ENCODE measurements around the gene MID1IP1. TPM values are rescaled to one million over a fixed set of nuclear protein-coding genes. Genes with fewer than 3 reads are reported as not detected.

The MID1IP1 gene
- 10 to 100 TPM; 63.5 to 67.5 TPM for total RNA-seq

- ChIA-PET POLR2A (interaction anchor here (0.6 to 1.7 kb wide), 5 partner anchors 9 to 76 kb away, joined by 3 to 6 read pairs (median 3); no protein-coding TSS in a partner anchor), CTCF (interaction anchor here (0.8 to 2.5 kb wide), 4 partner anchors 10 to 186 kb away, joined by 3 to 6 read pairs (median 3); no protein-coding TSS in a partner anchor)
- Mint-ChIP-seq H3K36me3 (ENCODE audit: low read depth) (peaks cover 26% of the 10 kb centered on the region), H3K27ac (peak within 1 kb of the TSS; percentile 97), H3K4me3 (peak within 1 kb of the TSS; percentile 94), H3K4me1 (ENCODE audit: low read depth) (peaks cover 11% of the 10 kb centered on the region), H3K27me3 (ENCODE audit: low read depth) (no peaks in the 10 kb centered on the region), H3K9me3 (ENCODE audit: insufficient read depth) (no peaks in the 10 kb centered on the region)
- ATAC-seq (peak; percentile 67), DNase-seq (peak; percentile 89)
Observed at GRCh38 chrX:38800981-38801845, at the start of gene MID1IP1. Gene MID1IP1 (plus strand): TSS chrX:38801459. CDS start chrX:38804947, 3,488 bp downstream.

- H3K9me3 Mint-ChIP-seq (ENCODE audit: insufficient read depth): no peaks in the 10 kb centered on the region
- no peaks in the 10 kb centered on the region for H3K36me3 Mint-ChIP-seq (ENCODE audit: low read depth)
- H3K27ac Mint-ChIP-seq: no peak overlapping the region
- POLR2A ChIA-PET: no interaction called here
- no peaks in the 10 kb centered on the region for H3K4me1 Mint-ChIP-seq (ENCODE audit: low read depth)
- H3K4me3 Mint-ChIP-seq: no peak overlapping the region
- no peak for ATAC-seq
- CTCF ChIA-PET: interaction anchor here (0.7 to 1.4 kb wide), 5 partner anchors 12 to 398 kb away, joined by 3 to 4 read pairs (median 3); no protein-coding TSS in a partner anchor
- DNase-seq: peak; percentile 37
- no peaks in the 10 kb centered on the region for H3K27me3 Mint-ChIP-seq (ENCODE audit: low read depth)
Observed at GRCh38 chrX:38754102-38754790, 47.0 kb upstream of the MID1IP1 start.

GRCh38 chrX:38754818-38755718 lies 46.2 kb upstream of the MID1IP1 start:
- ATAC-seq (no peak), DNase-seq (no peak)
- Mint-ChIP-seq H3K4me1 (ENCODE audit: low read depth) (no peaks in the 10 kb centered on the region), H3K4me3 (no peak overlapping the region), H3K27ac (no peak overlapping the region), H3K36me3 (ENCODE audit: low read depth) (no peaks in the 10 kb centered on the region), H3K27me3 (ENCODE audit: low read depth) (peaks cover 2% of the 10 kb centered on the region), H3K9me3 (ENCODE audit: insufficient read depth) (no peaks in the 10 kb centered on the region)
- ChIA-PET POLR2A (no interaction called here), CTCF (interaction anchor here (1.3 to 1.4 kb wide), 3 partner anchors 13 to 98 kb away, joined by 3 to 4 read pairs (median 3); no protein-coding TSS in a partner anchor)

GRCh38 chrX:38760883-38761282 lies 40.4 kb upstream of the MID1IP1 start:
- CTCF ChIA-PET: no interaction called here
- Mint-ChIP-seq H3K27me3 (ENCODE audit: low read depth) (peaks cover 2% of the 10 kb centered on the region), H3K4me1 (ENCODE audit: low read depth) (peaks cover 5% of the 10 kb centered on the region), H3K36me3 (ENCODE audit: low read depth) (no peaks in the 10 kb centered on the region), H3K27ac (no peak overlapping the region), H3K4me3 (no peak overlapping the region), H3K9me3 (ENCODE audit: insufficient read depth) (no peaks in the 10 kb centered on the region)
- ATAC-seq: no peak
- POLR2A ChIA-PET: no interaction called here
- DNase-seq: no peak

GRCh38 chrX:38768079-38768478 lies 33.2 kb upstream of the MID1IP1 start:
- Mint-ChIP-seq H3K9me3 (ENCODE audit: insufficient read depth) (no peaks in the 10 kb centered on the region), H3K4me3 (no peak overlapping the region), H3K27me3 (ENCODE audit: low read depth) (peaks cover 3% of the 10 kb centered on the region), H3K36me3 (ENCODE audit: low read depth) (no peaks in the 10 kb centered on the region), H3K4me1 (ENCODE audit: low read depth) (no peaks in the 10 kb centered on the region), H3K27ac (no peak overlapping the region)
- CTCF ChIA-PET: interaction anchor here (0.6 to 2.1 kb wide), 9 partner anchors 10 to 475 kb away, joined by 3 to 8 read pairs (median 3); no protein-coding TSS in a partner anchor
- ATAC-seq (no peak), DNase-seq (no peak)
- POLR2A ChIA-PET: no interaction called here

- Mint-ChIP-seq H3K4me1 (ENCODE audit: low read depth) (peaks cover 2% of the 10 kb centered on the region), H3K27ac (no peak overlapping the region), H3K27me3 (ENCODE audit: low read depth) (peaks cover 4% of the 10 kb centered on the region), H3K36me3 (ENCODE audit: low read depth) (no peaks in the 10 kb centered on the region), H3K4me3 (no peak overlapping the region), H3K9me3 (ENCODE audit: insufficient read depth) (no peaks in the 10 kb centered on the region)
- no peak for DNase-seq
- POLR2A ChIA-PET: no interaction called here
- no peak for ATAC-seq
- CTCF ChIA-PET: no interaction called here
Observed at GRCh38 chrX:38770152-38770551, 31.1 kb upstream of the MID1IP1 start.

GRCh38 chrX:38774249-38774648 lies 27.0 kb upstream of the MID1IP1 start:
- ChIA-PET POLR2A (no interaction called here), CTCF (no interaction called here)
- H3K36me3 Mint-ChIP-seq (ENCODE audit: low read depth): no peaks in the 10 kb centered on the region
- DNase-seq (no peak), ATAC-seq (no peak)
- peaks cover 2% of the 10 kb centered on the region for H3K4me1 Mint-ChIP-seq (ENCODE audit: low read depth)
- no peak overlapping the region for H3K27ac Mint-ChIP-seq
- H3K4me3 Mint-ChIP-seq: no peak overlapping the region
- H3K27me3 Mint-ChIP-seq (ENCODE audit: low read depth): peaks cover 4% of the 10 kb centered on the region
- no peaks in the 10 kb centered on the region for H3K9me3 Mint-ChIP-seq (ENCODE audit: insufficient read depth)

- Mint-ChIP-seq H3K9me3 (ENCODE audit: insufficient read depth) (no peaks in the 10 kb centered on the region), H3K4me1 (ENCODE audit: low read depth) (peaks cover 12% of the 10 kb centered on the region), H3K27me3 (ENCODE audit: low read depth) (no peaks in the 10 kb centered on the region), H3K27ac (no peak overlapping the region), H3K4me3 (no peak overlapping the region), H3K36me3 (ENCODE audit: low read depth) (peaks cover 5% of the 10 kb centered on the region)
- ChIA-PET CTCF (no interaction called here), POLR2A (no interaction called here)
- DNase-seq (no peak), ATAC-seq (no peak)
Observed at GRCh38 chrX:38796946-38797345, 4.3 kb upstream of the MID1IP1 start.

GRCh38 chrX:38798956-38799355 lies 2.3 kb upstream of the MID1IP1 start:
- H3K4me1 Mint-ChIP-seq (ENCODE audit: low read depth): peaks cover 12% of the 10 kb centered on the region
- DNase-seq: no peak
- no peak overlapping the region for H3K4me3 Mint-ChIP-seq
- POLR2A ChIA-PET: no interaction called here
- H3K9me3 Mint-ChIP-seq (ENCODE audit: insufficient read depth): no peaks in the 10 kb centered on the region
- H3K27me3 Mint-ChIP-seq (ENCODE audit: low read depth): no peaks in the 10 kb centered on the region
- ATAC-seq: no peak
- H3K27ac Mint-ChIP-seq: no peak overlapping the region
- H3K36me3 Mint-ChIP-seq (ENCODE audit: low read depth): peaks cover 11% of the 10 kb centered on the region
- CTCF ChIA-PET: interaction anchor here (0.6 to 1.4 kb wide), 4 partner anchors 33 to 448 kb away, joined by 3 to 7 read pairs (median 4); no protein-coding TSS in a partner anchor

GRCh38 chrX:38799995-38800580 lies 1.2 kb upstream of the MID1IP1 start:
- Mint-ChIP-seq H3K27ac (no peak overlapping the region), H3K4me1 (ENCODE audit: low read depth) (peaks cover 11% of the 10 kb centered on the region), H3K27me3 (ENCODE audit: low read depth) (no peaks in the 10 kb centered on the region), H3K4me3 (no peak overlapping the region), H3K36me3 (ENCODE audit: low read depth) (peaks cover 16% of the 10 kb centered on the region), H3K9me3 (ENCODE audit: insufficient read depth) (no peaks in the 10 kb centered on the region)
- ChIA-PET CTCF (interaction anchor here (1.1 to 1.4 kb wide), 3 partner anchors 45 to 352 kb away, joined by 4 to 7 read pairs (median 4); no protein-coding TSS in a partner anchor), POLR2A (no interaction called here)
- DNase-seq (peak; percentile 24), ATAC-seq (no peak)

GRCh38 chrX:38803243-38803587 lies 2.0 kb downstream of the MID1IP1 start:
- H3K36me3 Mint-ChIP-seq (ENCODE audit: low read depth): peaks cover 40% of the 10 kb centered on the region
- no peak for DNase-seq
- CTCF ChIA-PET: interaction anchor here (1.2 to 2.5 kb wide), 2 partner anchors 8 to 181 kb away, joined by 3 to 6 read pairs; no protein-coding TSS in a partner anchor

More at GRCh38 chrX:38803243-38803587, 2.0 kb downstream of the MID1IP1 start:
- Mint-ChIP-seq H3K9me3 (ENCODE audit: insufficient read depth) (no peaks in the 10 kb centered on the region), H3K4me1 (ENCODE audit: low read depth) (peaks cover 17% of the 10 kb centered on the region), H3K4me3 (peak overlapping the region; percentile 94), H3K27ac (peak overlapping the region; percentile 97), H3K27me3 (ENCODE audit: low read depth) (no peaks in the 10 kb centered on the region)
- POLR2A ChIA-PET: interaction anchor here (1.7 to 2.6 kb wide), 2 partner anchors 8 to 13 kb away, joined by 6 to 7 read pairs; no protein-coding TSS in a partner anchor
- no peak for ATAC-seq
